Measurements from ENCODE around the gene SEPTIN2.

- no peak for TF ChIP-seq CTCF (IDR thresholded peaks at IDR 0.05; ENCODE audit: borderline replicate concordance, extremely low read depth, low read length, poor library complexity, severe bottlenecking)
- no peak for TF ChIP-seq EZH2 (IDR thresholded peaks at IDR 0.05; ENCODE audit: borderline replicate concordance, low read depth, low read length, severe bottlenecking)
Measured at GRCh38 chr2:241324775-241325174, 9.1 kb downstream of the SEPTIN2 start.
